Brain microvascular endothelial cell (primary cell): ENCODE data around the gene ATP6V0B.
A peak's percentile ranks its signal among the peaks of the same experiment; 100 is the strongest.

Experiments
- DNase-seq: peaks from one replicate; pipeline ENCODE4 v3.0.0-alpha.2; 2020
- H3K27ac ChIP-seq: fragments of 250-450 bp; sonication (Bioruptor Pico); 2 replicates; pipeline ENCODE4 v1.5.1; 2020; ENCODE audit warnings: mild to moderate bottlenecking, moderate library complexity
- H3K27me3 ChIP-seq: fragments of 250-450 bp; sonication (Bioruptor Pico); replicated peaks from 2 replicates; pipeline ENCODE4 v1.5.1; 2020; ENCODE audit warnings: mild to moderate bottlenecking
- H3K36me3 ChIP-seq: fragments of 250-450 bp; sonication (Bioruptor Pico); replicated peaks from 2 replicates; pipeline ENCODE4 v1.5.1; 2020; ENCODE audit warnings: mild to moderate bottlenecking
- H3K4me3 ChIP-seq: 2 replicates; pipeline ENCODE4 v1.5.1; 2011; ENCODE audit warnings: low read depth, mild to moderate bottlenecking, control low read depth, low read length, moderate library complexity
- in situ Hi-C: cut with HindIII; loops from 2 replicates; pipeline ENCODE4 v1.10.0; 2017; ENCODE audit warnings: low sequenced_read_pairs, low pct_ligation_motif_present
- TF ChIP-seq, protein P1 (sequence below): IDR thresholded peaks from 2 replicates; pipeline ENCODE4 v1.5.1; 2011; ENCODE audit warnings: low read depth, mild to moderate bottlenecking, moderate library complexity, low read length, control low read depth, inconsistent platforms; ENCODE audit errors: missing control alignments

Gene ATP6V0B

DNA sequence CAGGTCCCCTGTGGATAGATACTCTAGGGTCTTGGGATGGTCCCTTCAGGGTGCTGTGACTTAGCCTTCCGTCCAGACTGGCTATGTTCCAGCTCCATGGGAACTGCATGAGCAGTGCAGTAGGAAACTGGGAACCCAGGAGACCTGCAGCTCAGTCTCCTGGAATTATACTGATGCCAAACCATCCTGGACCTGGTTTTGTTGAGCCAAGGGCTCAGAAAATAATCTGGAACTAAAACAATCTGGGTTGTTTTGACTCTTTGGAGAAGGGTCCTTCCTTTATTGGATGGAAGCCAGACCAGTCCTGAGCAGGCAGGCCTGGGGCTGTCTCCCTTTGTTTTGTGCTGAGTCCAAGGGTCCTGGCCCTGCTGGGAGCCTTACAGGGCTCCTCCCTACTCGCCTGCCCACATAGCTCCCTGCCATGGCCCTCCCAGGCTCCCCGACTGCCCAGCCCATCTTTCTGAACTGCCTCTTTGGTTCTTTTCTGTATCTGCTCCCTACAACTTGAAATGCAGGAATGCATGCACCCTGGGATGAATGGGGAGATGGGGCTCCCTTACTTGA, 26.8 kb upstream of the ATP6V0B start:
- Histone ChIP-seq H3K36me3 (peaks cover 8% of the 10 kb centered on the region), H3K27ac (no peak overlapping the region), H3K27me3 (no peaks in the 10 kb centered on the region), H3K4me3 (peak overlapping the region; percentile 90)
- TF ChIP-seq, protein P1, sequence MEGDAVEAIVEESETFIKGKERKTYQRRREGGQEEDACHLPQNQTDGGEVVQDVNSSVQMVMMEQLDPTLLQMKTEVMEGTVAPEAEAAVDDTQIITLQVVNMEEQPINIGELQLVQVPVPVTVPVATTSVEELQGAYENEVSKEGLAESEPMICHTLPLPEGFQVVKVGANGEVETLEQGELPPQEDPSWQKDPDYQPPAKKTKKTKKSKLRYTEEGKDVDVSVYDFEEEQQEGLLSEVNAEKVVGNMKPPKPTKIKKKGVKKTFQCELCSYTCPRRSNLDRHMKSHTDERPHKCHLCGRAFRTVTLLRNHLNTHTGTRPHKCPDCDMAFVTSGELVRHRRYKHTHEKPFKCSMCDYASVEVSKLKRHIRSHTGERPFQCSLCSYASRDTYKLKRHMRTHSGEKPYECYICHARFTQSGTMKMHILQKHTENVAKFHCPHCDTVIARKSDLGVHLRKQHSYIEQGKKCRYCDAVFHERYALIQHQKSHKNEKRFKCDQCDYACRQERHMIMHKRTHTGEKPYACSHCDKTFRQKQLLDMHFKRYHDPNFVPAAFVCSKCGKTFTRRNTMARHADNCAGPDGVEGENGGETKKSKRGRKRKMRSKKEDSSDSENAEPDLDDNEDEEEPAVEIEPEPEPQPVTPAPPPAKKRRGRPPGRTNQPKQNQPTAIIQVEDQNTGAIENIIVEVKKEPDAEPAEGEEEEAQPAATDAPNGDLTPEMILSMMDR, result no peak
- DNase-seq, result no peak
- in situ Hi-C loops, result loop anchor here (25.0 kb wide), 1 partner anchor 186 kb away; no protein-coding TSS in a partner anchor

DNA sequence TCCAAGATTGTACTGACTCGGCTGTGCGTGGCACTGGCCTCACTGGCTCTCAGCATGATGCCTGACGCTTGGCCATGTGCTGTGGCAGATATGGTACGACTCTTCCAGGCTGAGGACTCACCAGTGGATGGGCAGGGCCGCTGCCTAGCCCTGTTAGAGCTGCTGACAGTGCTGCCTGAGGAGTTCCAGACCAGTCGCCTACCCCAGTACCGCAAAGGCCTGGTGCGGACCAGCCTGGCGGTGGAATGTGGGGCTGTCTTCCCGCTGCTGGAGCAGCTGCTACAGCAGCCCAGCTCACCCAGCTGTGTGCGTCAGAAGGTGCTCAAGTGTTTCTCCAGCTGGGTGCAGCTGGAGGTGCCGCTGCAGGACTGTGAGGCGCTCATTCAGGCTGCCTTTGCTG, 25.1 kb upstream of the ATP6V0B start:
- Histone ChIP-seq H3K27me3 (no peaks in the 10 kb centered on the region), H3K27ac (no peak overlapping the region), H3K36me3 (peaks cover 8% of the 10 kb centered on the region), H3K4me3 (no peak overlapping the region)
- no peak for DNase-seq
- TF ChIP-seq, protein P1, result no peak
- in situ Hi-C loops, result loop anchor here (25.0 kb wide), 1 partner anchor 187 kb away; no protein-coding TSS in a partner anchor

DNA sequence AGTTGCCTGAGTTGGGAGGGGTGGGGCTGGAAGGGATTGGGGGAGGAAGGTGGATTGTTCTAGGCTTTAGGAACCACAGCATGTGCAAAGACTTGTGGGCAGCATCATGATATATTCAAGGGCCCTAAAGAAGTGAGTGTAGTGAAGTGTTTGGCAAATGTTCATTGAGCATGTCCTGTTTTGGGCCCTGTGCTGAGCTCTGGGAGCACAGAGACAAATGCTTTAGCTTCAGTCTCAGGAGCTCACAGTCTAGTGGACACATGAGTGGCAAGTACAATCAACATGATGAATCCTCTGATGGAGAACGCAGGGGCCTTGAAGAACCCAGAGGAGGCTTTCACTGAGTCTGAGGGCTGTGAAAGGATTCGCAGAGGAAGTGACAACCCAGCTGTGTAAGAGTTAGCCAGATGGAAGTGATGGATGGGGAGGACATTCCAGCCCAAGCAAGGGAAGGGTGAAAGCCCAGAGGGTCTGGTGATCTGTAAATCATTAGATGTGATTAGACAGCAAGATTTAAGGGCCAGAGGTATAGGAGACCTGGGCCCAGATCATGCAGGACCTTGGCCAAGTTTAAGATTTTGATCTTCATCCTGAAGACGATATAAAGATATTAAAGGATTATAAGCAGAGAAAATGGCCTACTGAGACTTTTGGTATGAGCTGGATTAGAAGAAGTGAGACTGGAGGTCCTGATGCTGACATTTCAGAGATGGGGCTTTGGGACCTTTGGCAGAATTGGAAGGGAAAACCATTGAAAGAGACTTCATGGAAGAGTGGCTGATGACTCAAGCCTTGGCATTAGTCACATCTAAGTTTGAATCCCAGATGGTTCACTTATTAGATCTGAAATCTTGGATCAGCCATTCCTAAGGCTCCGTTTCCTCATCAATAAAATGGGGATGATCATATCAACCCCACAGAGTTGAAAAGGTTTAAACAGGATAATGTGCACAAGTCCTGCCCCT, 23.5 kb upstream of the ATP6V0B start:
- no peak overlapping the region for H3K4me3 ChIP-seq
- in situ Hi-C loops, result no loop called here
- H3K27me3 ChIP-seq, result no peaks in the 10 kb centered on the region
- peaks cover 8% of the 10 kb centered on the region for H3K36me3 ChIP-seq
- H3K27ac ChIP-seq, result no peak overlapping the region
- TF ChIP-seq, protein P1, result no peak
- no peak for DNase-seq

DNA sequence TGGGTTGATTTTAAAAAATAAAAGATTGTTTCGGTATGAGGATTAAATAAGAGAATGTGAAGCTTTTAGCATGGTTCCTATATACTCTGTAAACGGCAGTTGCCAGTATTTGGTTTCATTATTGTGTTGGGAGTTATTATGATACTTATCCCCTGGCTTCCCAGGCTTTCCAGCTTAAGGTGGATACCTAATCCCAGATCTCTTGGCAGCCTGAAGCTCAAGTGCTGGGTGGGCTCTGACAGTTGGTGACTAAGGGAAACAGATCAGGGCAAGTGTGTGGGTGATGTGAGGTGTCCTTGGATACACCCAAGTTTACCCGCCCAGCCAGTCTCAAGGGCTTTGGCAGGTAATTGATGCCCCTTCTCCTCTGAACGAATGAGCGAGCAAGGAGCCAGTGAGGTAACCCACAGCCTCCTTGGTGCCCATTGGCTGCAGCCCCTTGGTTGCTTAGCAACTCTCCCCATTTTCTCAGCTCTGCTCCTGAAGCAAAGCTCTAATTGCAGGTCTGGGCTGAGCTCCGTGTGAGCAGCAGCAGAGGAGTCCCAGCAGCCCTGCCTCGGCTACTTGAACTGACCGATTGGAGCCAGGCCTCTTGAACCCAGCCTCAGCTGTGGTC, 21.9 kb upstream of the ATP6V0B start:
- no peak for DNase-seq
- Histone ChIP-seq H3K27ac (no peak overlapping the region), H3K36me3 (peaks cover 18% of the 10 kb centered on the region), H3K4me3 (no peak overlapping the region), H3K27me3 (no peaks in the 10 kb centered on the region)
- TF ChIP-seq, protein P1, result no peak
- in situ Hi-C loops, result no loop called here

DNA sequence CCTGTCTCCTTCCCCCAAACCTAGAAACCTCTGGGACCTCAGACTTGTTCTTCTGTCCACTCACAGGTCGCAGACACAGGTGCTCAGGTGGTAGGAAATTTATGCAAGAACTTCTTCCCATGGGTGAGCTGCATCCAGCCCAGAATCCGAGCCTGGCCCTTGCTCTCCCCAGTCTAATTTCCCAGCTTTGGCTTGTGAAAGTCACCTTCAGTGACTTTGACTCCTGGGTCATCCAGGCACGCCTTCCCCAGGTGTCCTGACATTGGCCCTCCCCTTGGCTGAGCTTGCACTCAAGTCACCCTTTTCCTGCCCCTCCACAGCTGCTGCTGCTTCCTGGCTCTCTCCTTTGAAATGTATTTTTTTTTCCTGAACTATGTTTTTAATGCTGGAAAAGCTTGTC, 21.4 kb upstream of the ATP6V0B start:
- in situ Hi-C loops, result no loop called here
- TF ChIP-seq, protein P1, result no peak
- H3K27me3 ChIP-seq, result no peaks in the 10 kb centered on the region
- H3K4me3 ChIP-seq, result no peak overlapping the region
- H3K36me3 ChIP-seq, result peaks cover 18% of the 10 kb centered on the region
- DNase-seq, result no peak
- no peak overlapping the region for H3K27ac ChIP-seq
